AG04450 (cell line): ENCODE measurements around the gene RAB38. TPM values are rescaled to one million over a fixed set of nuclear protein-coding genes. Genes with fewer than 3 reads are reported as not detected.

Experiments
- CTCF ChIA-PET: fragments of 300-600, 350-600 bp; formaldehyde crosslinking; extraction: SDS; loops from one replicate; lab custom pipeline; 2022; ENCODE audit warnings: antibody characterized with exemption, inconsistent platforms; lab: Charles Lee
- POLR2A ChIA-PET: fragments of 350-600 bp; formaldehyde crosslinking; extraction: SDS; loops from one replicate; lab custom pipeline; 2021; ENCODE audit warnings: antibody characterized with exemption, inconsistent platforms; lab: Yijun Ruan, JAX
- DNase-seq: peaks from one replicate; pipeline ENCODE4 v3.0.0-alpha.2; 2011; ENCODE audit warnings: low read depth, low spot score
- H3K27ac ChIP-seq: one replicate; pipeline ENCODE4 v1.5.1; 2012; ENCODE audit warnings: low read depth, low read length, control low read depth
- H3K27me3 ChIP-seq: one replicate; pipeline ENCODE4 v1.6.0; 2012; ENCODE audit warnings: low read length; ENCODE audit not compliant: control insufficient read depth, insufficient read depth
- H3K4me3 ChIP-seq: 2 replicates; pipeline ENCODE4 v1.5.1; 2011; ENCODE audit warnings: mild to moderate bottlenecking, low read depth, low read length, control low read depth
- H3K9me3 ChIP-seq: 2 replicates; pipeline ENCODE4 v1.5.1; 2012; ENCODE audit warnings: low read length; ENCODE audit not compliant: control insufficient read depth, insufficient read depth
- CTCF ChIP-seq: IDR thresholded peaks from 2 replicates; pipeline ENCODE4 v1.5.1; 2011; ENCODE audit warnings: low read depth, low read length, control low read depth, inconsistent platforms
- polyA plus RNA-seq: library from polyadenylated mRNA; depleted of rRNA; stranded (reverse); fragments of >200 nt; gene quantifications from 2 replicates; pipeline ENCODE4 v1.2.3, GENCODE V29; 2011

Gene RAB38
- polyA plus RNA-seq, 1 experiment, result 7.2 TPM

DNA sequence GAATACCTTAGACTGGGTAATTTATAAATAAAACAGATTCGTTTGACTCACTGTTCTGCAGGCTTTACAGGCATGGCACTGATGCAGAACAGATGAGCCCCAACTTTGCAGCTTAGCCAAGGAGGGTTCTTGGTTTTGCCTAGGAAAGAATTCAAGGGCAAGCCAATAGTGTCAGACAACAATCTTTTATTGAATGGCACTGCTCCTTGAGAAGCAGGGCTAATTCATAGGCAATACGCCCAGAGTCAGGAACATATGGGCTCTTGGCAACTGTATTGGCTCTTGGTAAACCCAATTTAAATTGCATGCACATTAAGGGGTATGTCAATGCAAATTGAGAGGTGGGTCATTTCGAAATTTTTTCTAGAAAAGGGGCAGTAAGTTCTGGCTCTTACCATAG is 87.9 kb downstream of the RAB38 start:
- H3K9me3 ChIP-seq, result no peaks in the 10 kb centered on the region
- H3K4me3 ChIP-seq, result no peak overlapping the region
- DNase-seq, result no peak
- no peak overlapping the region for H3K27ac ChIP-seq
- TF ChIP-seq CTCF, result no peak
- CTCF ChIA-PET, result no interaction called here
- H3K27me3 ChIP-seq, result no peaks in the 10 kb centered on the region
- POLR2A ChIA-PET, result no interaction called here

- ChIA-PET POLR2A (no interaction called here), CTCF (no interaction called here)
- no peak for DNase-seq
- no peaks in the 10 kb centered on the region for H3K27me3 ChIP-seq
- TF ChIP-seq CTCF, result no peak
- H3K27ac ChIP-seq, result no peak overlapping the region
- no peaks in the 10 kb centered on the region for H3K9me3 ChIP-seq
- no peak overlapping the region for H3K4me3 ChIP-seq
Observed at GRCh38 chr11:88086297-88086696, 88.9 kb downstream of the RAB38 start.

- ChIA-PET POLR2A (no interaction called here), CTCF (no interaction called here)
- Histone ChIP-seq H3K27me3 (no peaks in the 10 kb centered on the region), H3K4me3 (no peak overlapping the region), H3K9me3 (peaks cover 7% of the 10 kb centered on the region; the same call in 1 of the 2 replicates), H3K27ac (no peak overlapping the region)
- no peak for DNase-seq
- no peak for TF ChIP-seq CTCF
Observed at GRCh38 chr11:88070437-88070836, 104.8 kb downstream of the RAB38 start.

DNA sequence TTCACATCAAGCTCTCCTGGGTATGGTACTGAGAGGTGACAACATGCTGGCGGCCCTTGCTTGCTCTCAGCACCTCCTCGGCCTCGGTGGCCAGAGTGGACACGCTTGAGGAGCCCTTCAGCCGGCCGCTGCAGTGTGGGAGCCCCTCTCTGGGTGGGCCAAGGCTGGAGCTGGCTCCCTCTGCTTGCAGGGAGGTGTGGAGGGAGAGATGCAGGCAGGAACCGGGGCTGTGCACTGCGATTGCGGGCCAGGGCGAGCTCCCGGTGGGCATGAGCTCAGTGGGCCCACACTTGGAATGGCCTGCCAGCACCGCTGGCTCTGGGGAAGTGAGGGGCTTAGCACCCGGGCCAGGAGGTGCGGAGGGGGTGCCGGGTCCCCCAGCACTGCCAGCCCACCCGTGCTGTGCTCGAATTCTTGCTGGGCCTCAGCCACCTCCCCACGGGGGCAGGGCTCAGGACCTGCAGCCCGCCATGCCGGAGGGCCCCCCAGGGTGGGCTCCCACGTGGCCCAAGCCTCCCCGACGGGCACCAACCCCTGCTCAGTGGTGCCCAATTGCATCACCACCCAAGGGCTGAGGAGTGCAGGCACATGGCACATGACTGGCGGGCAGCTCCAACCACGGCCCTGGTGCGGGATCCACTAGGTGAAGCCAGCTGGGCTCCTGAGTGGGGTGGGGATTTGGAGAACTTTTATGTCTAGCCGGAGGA is 106.2 kb downstream of the RAB38 start:
- POLR2A ChIA-PET, result no interaction called here
- no peak overlapping the region for H3K27ac ChIP-seq

More for the DNA sequence above, 106.2 kb downstream of the RAB38 start:
- Histone ChIP-seq H3K4me3 (no peak overlapping the region), H3K27me3 (no peaks in the 10 kb centered on the region), H3K9me3 (peaks cover 7% of the 10 kb centered on the region; the same call in 1 of the 2 replicates)
- DNase-seq, result no peak
- CTCF ChIA-PET, result interaction anchor here (2.7 kb wide), 1 partner anchor 52 kb away, joined by 7 read pairs; no protein-coding TSS in a partner anchor
- no peak for TF ChIP-seq CTCF
